DMS53 treated with DMSO at 0.1 percent for 48 hours (cell line): ENCODE measurements around the gene MS4A4A.

Experiments used
- DNase-seq: peaks from one replicate; lab custom pipeline; 2025; ENCODE audit not compliant: unreplicated experiment; lab: John Stamatoyannopoulos, UW

MS4A4A gene

GRCh38 chr11:60347084-60347797, 66.8 kb downstream of the MS4A4A start:
- no peak for DNase-seq

- no peak for DNase-seq
Measured at GRCh38 chr11:60348116-60348515, 67.7 kb downstream of the MS4A4A start.

- DNase-seq, result no peak
Measured at GRCh38 chr11:60349990-60350389, 69.5 kb downstream of the MS4A4A start.

GRCh38 chr11:60357771-60358170, 77.3 kb downstream of the MS4A4A start:
- no peak for DNase-seq
